Measurements from ENCODE around the gene TOR4A.

DNA sequence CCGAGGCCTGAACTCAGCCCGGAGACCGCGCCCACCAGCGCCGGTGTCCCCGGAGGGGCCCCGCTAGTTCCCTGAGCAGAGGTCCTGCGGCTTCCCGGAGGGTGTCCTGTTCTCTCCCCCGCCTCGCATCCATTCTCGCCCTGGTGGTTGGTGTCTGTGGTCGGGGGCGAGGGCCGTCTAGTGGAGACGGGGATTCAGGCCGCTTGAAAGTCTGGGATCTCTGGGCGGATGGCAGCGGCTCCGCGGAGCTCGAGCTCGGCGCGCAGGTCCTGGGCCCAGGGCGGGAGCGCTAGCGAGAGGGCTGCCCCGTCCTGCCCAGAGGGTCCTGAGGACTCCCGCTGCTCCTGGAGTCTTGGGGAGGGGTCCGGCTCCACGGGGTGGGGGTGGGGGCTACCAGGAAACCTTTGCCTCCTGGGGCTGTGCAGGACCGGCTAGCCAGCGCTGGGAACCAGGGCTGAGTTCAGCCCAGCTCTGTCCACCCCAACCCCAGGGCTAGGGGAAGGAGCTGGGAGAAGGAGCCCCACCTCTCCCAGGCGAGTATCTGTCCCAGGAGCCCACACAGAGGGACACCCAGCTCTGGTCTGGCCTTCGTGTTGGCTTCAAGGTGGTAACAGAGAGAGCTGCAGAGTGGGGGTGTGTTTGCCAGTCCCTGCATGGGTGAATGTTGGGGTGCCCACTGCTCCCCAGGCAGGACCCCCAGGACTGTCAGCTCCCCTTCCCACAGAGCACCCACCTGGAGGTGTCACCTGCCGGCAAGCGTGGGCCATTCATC, 4.0 kb downstream of the TOR4A start:
- TF ChIP-seq GATA3 (IDR thresholded peaks at IDR 0.05; ENCODE audit: low read depth, low read length) (no peak), GATA2 (IDR thresholded peaks at IDR 0.05; ENCODE audit: low read depth, low read length) (no peak)

Data from SH-SY5Y (cell line).